ENCODE measurements around the gene CNBP.
A peak's percentile ranks its signal among the peaks of the same experiment; 100 is the strongest.
"Not testable (repeated sequence)": the region's sequence is repeated elsewhere in the genome, so short reads cannot be mapped to it uniquely, and the experiment has no call there.

CNBP gene

DNA sequence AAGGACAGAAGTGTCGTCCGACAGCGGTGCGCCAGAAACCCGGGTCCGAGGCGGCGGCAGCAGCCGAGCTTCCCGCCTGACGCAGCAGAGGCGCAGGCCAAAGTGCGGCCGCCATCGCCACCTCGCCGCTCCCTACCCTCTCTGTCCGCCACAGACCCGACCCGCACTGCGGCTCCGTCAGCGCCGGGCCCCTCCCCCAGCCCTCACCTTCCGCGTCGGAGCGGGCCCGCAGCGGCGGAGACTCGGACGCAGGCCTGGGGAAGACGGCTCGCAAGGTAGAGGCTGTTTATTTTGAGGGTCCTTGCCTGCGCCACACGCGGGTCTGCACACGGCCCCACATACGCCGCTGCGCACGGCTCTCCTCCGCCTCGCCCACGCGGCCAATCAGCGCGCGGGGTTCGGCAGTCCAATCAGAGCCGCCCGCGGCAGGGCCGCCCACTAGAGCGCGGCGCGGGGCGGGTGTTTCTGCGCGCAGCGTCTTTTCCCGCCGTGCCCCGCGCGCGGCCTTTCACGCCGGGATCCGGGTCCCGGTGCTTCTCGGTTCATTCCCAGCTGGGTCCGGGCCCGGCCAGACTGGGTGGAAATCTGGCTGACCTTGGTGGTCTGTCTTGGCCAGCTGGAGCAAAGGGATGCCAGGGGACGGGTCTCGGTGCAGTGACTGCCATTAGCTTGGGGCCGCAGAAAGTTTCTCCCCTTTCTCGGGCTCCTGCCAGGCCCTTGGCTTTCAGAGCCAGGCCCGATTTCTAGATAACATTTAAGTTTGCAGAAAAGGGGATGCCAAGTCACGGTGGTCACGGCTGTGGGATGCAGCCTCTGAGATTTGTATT is at the start of gene CNBP:
CNBP (minus strand) TSS at position 328 of the 827 bp plus-strand sequence. CDS start 12,139 bp downstream, outside the sequence.
- peak; percentile 65 for DNase-seq

DNA sequence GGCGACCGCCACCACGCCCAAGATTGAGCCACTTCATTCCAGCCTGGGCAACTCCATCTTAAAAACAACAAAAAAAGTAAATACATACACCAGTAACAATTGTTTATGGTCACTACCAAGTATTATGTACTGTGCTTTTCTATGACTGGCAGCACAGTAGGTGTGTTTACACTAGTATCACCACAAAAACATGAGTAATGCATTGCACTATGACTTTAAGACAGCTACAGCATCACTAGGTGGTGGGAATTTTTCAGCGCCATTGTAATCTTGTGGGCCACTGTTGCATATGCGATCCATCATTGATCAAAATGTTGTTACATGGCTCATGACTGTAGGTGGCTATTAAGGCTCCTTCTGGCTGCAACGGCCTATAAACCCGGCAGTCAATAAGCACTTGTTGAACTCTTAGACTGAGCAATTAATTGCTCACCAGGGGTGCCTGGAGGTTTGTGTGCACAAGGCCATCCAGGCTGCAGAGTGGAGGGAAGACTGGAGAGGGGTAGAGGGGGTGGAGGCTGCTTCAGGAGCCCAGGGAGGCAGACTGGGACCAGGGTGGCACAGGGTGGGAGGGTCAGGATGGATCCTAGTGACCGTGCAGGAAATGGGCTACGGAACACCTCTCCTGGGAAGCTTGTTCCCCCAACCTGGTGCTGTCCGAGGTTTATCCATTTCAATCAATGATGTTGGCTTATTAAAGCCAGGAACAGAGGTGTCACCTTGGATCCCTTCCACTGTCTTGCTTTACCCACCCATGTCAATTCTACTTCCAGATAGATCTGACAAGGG is 47.8 kb upstream of the CNBP start:
- no peak for DNase-seq

DNA sequence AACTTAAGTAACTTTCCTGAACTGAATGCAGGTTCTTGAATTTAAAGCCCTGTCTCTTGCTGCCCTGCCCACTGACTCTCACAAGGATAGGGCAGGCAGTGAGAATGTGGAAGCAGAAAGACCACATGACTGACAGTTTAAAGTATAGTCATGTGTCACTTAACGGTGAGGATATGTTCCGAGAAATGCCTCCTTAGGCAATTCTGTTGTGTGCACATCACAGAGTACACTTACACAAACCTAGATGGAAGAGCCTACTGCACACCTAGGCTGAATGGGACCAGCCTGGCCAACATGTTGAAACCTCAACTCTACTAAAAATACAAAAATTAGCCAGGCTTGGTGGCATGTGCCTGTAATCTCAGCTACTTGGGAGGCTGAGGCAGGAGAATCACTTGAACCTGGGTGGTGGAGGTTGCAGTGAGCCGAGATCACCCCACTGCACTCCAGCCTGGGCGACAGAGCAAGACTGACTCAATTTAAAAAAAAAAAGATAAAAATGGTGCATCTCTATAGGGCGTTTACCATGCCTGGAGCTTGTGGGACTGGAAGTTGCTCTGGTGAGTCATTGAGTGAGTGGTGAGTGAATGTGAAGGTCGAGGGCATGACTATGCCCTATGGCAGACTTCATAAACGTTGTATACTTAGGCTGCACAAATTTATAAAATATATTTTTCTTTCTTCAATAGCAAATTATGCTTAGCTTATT is 46.8 kb upstream of the CNBP start:
- DNase-seq: peak; percentile 72

DNA sequence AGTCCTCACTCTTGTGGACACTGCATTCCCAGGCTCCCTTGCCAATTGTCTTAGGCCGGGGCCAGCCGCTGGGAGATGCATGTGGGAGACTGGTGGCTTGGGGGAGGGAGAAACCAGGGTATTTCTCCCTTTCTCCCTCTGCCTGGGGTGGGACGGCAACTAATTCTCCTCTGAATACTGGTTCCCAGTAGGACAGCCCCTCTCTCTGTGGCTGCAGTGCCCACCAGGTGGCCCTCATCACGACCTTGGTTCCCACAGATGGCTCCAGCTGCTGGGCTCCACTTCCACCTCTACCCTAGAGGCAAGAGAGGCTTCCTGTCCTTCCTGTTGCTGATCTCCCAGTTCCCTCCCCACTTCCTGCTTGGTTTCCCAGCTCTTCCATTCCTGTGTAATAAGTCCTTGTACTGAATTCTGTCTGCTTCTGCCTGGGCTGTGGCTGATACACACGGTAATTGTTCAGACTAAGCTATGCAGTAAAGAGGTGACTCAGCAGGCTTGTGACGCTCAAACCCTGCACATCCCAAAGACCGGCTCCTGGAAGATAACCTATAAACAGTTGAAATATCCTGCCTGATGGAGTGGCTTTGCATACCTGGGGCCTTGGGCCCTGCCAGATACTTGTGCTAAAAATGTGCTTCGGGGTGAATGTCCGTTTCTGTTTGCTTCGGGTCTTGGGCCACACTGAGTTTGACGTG is 45.3 kb upstream of the CNBP start:
- DNase-seq: no peak

DNA sequence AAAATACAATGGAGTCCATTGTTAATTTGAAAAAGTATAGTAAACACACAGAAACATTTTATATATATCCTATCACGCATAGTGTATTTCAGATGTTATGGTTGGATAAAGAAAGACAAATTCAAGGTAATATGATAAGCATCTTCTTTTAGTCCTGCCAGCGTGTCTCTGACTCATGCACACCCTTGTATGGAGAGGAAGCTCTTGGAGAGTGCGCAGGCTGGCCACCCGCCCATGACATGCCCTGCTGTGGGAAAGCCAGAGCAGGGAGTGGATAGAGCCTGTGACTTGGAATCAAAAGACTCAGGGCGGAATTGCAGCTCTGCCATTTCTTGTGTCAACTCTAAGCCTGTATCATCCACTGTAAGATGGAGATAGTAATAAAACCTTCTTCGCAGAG is 42.7 kb upstream of the CNBP start:
- no peak for DNase-seq

DNA sequence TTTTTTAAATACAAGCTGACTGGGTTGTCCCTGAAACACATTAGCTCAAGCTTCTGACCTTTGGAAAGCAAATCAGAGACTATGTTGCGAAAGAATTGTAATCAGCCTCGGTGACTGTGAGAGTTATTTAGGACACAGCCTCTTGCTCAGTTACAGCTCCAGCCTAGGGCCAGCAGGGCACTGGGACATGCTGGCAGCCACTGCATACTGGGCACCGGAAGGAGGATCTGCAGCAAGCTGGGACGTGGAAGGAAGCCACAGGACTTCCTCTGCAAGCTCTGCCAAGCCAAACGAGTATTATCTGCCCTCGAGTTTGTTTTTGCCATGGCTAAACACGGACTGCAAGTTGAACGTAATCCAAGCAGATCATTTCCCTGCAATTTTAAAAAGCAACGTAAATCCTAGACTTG is 41.3 kb upstream of the CNBP start:
- DNase-seq: no peak

DNA sequence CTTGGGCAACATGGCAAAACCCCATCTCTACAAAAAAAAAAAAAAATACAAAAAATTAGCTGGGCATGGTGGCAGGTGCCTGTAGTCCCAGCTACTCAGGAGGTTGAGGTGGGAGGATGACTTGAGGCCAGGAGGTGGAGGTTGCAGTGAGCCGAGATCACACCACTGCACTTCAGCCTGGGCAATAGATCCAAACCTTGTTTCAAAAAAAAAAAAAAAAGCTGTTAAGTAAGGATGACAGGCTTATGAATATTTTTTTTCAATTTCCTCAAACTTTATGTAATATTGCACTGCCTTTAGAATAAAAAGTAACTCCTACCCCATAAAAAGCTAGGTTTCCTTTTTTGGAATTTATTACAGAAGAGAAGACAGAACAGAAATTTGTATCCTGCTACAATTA is 40.7 kb upstream of the CNBP start:
- not testable (repeated sequence) for DNase-seq

DNA sequence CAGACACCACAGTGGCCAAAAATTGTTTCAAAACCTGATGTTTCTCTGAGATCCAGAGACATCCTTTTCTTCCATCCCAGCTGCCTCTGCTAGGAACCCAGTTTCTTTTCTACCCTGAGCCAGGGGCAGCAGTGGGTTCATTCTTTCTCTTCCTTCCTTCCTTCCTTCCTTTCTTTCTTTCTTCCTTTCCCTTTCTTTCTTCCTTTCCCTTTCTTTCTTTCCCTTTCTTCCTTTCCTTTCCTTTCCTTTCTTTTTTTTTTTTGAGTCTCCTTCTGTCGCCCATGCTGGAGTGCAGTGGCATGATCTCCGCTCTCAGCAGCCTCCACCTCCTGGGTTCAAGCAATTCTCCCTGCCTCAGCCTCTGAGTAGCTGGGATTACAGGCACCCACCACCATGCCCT is 35.0 kb upstream of the CNBP start:
- DNase-seq: no peak

DNA sequence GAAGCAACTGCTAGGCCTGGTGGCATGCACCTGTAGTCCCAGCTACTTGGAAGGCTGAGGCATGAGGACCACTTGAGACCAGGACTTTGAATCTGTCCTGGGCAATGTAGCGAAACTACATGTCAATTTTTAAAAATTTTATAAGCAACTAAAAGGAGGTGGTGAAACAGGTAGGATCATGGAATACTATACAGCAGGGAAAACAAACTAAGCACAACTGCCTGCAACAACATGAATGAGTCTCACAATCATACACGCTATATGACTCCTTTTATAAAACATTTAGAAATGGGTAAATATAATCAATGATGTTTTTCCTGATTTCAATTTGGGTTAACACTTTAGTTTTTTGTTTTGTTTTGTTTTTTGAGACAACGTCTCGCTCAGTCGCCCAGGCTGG is 29.5 kb upstream of the CNBP start:
- no peak for DNase-seq

DNA sequence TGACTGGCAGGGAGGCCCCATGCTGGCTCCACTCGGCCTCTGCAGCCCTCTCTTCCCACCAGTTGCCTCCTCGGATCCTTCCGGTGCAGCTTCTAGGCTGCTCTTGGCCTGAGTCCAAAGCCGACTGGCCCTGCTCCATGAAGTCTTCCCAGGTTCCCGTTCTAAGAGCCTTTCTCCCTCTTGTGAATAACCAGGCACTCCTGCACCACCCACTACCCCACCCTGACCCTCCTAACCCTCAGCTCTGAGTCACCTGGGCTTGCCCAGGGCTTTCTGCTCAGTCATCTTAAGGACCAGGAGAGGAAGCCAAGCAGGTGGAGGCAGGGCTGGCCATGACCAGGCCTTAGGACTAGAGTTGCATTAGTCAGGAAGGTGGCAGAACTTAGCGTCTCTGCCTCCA is 28.1 kb upstream of the CNBP start:
- DNase-seq: no peak

DNA sequence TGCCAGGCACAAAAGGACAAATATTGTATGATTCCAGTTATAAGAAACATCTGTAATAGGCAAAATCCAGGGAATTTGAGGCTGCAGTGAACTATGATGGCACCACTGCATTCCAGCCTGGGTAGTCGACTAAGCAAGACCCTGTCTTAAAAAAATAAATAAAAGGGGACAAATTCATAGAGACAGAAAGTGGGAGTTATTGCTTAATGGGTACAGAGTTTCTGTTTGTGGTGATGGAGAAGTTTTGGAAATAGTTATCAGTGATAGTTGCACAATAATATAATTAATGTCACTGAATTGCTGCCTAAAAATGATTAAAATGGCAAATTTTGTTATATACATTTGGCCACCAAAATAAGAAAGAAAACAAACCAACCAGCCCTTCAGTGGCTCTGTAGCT is 27.6 kb upstream of the CNBP start:
- DNase-seq: no peak

DNA sequence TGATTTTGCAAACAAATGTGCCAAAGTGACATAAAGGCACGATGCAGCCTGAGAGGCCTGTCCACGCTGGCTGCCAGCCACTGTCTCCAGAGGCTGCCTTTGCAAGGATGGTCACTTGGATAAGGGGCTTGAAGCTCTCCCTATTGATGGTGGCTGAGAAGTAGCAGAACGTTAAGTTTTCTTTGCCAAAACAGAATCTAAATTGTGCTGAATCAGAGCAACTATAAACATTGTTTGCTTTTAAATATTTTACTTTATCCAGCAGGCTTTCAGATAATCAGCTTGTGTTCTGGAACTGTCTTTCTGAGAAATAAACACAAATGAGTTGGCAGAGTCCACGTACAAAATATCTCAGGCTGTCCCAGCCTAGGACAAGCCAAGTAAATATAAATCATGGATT is 23.8 kb upstream of the CNBP start:
- DNase-seq: no peak

DNA sequence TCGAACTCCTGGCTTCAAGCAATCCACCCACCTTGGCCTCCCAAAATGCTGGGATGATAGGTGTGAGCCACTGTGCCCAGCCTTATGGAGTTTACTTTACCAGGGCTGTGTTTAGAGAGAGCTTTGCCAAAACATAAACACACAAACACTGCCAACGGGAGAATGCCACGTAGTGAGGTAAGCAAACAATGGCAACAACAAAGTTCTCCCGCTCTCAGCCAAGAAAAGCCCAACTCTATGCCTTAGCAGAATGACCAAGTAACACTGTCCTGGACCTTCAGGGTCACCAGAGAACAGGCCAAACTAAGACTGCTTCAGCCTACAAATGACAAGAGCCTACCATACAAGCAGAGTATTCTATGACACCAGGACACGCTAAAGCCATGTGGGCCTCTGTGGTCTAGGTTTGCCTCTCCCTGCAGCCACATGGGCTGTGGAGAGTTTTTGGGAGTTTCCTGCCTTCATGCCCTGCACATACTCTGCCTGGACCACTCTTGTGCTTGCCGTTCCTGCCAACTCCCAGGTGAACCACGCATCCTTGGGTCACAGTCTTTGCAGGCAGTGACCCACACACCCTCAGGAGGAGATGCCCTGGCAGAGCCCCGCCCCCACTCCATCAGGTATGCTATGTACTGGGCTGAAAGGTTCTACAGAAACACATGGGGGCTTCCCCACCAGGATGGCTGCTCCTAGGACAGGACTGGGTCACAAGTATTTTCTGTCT is 21.6 kb upstream of the CNBP start:
- no peak for DNase-seq

DNA sequence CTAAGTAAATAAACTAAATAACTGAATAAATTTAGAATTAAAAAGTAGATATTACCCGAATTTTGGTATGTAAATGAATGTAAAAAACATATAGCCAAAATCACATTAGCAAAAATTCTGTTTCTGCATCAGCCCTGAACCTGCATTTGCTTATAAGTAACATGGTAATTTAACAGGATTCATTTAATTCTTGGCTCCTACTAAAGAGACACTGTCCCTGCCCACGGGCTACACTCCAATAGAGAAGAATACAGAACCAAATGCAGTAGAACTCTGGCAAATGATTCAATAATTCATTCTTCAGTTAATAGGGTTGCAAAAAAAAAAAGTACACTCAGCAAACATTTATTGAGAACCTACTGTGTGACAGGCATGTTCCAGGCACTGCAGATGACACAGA is 20.8 kb upstream of the CNBP start:
- no peak for DNase-seq

DNA sequence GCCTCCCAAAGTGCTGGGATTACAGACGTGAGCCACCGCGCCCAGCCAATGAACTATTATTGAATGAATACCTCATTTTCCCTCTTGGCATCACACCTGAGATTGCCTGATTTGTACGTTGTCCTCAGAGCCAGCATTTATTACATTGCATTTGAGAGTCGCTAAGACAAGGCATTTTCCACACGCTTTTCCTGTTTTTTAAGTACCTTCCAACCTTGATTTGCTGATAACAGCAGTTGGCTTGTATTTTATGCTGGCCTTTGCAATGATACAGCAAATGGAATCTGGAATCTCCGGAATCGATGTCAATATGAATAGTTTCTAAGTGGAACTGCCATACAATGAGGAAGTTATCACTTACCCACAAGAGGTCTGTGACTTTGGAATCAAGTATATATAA is 15.7 kb upstream of the CNBP start:
- DNase-seq: no peak

DNA sequence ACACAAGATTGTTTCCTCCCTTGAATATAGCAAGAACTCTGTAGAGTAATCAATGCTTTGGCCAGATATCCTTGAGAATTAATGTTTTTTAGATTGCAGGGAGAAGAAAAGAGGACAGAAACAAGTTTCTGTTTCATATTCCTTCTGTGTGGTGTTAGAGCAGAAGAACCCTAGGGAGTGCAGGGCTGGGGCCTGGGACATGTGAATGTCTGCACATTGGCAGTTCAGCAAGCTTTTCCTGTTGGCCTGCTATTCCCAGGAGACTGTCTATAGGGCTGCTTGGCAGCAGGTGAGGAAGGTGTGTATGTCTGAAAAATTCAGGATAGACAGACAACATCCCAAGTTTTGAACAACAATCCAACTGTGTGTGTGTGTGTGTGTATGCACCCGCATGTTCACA is 13.6 kb upstream of the CNBP start:
- no peak for DNase-seq

DNA sequence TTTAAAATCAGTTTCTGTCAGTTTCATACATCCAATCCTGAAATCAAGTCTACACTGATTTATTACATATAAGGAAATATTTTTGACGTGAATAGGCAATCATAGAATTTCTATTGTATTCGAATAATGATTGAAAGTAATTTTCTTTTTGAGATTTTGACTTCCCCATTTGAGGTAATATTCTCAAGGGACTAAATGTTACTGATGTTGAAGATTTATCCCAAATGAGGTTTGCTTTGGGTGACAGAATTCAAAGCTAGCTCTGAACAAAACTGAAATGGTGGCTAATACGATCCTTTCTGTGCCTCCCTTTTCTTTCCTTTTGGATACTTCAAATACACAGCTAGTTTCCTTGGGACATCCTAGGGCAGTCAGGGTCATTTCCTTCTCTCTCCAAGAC is 12.9 kb upstream of the CNBP start:
- no peak for DNase-seq

DNA sequence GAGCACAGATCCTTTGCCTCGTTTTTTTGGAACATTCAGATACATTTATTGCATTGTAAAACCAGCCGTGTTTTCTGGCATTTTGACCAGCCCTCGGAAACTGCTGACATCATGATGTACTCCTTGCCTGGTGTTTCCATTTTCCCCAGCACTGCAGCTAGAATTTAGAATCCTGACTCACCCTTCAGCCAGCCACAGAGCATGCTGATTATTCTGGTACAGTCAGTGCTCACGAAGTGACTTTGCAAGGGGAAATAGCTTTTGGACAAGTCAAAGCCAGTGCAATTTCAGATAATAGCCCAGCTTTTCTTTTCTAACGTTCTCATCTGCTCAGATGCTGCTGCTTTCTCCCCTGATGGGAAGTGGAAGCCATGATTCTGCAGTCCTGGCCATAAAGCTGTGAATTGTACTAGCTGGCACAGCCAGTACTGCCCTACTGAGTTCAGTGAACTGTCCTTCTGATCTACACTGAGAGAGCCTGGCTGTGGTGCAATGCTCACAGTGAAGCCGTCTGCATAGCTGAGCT is 12.1 kb upstream of the CNBP start:
- no peak for DNase-seq

DNA sequence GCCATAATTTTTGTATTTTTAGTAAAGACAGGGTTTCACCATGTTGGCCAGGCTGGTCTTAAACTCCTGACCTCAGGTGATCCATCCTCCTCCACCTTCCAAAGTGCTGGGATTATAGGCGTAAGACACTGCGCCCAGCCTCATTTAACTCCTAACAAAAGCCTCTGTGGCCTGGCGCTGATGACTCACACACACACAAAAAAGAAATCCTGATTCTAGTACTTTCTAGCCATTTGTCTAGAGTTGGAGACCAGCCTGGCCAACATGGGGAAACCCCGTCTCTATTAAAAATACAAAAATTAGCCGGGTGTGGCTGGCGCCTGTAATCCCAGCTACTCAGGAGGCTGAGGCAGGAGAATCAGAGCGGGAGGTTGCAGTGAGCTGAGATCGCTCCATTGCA is 6.1 kb upstream of the CNBP start:
- DNase-seq: not testable (repeated sequence)

DNA sequence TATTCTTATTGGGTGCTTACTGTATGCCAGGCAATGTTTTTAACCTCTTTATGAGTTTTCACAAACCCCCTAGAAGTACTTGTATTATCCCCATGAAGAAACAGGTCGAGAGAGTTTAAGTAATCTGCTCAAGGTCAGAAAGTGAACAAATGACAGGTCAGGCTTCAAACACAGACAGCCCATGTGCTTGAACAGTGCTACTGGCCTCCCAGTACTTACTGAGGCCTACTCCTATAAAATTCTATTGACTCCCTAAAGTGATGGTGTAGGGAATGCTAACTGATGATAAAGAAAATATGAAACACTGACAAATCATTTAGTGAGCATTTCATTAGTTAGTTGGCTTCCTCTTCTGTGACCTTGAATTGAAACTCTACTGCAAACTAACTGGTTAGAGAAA is 4.2 kb upstream of the CNBP start:
- no peak for DNase-seq

DNA sequence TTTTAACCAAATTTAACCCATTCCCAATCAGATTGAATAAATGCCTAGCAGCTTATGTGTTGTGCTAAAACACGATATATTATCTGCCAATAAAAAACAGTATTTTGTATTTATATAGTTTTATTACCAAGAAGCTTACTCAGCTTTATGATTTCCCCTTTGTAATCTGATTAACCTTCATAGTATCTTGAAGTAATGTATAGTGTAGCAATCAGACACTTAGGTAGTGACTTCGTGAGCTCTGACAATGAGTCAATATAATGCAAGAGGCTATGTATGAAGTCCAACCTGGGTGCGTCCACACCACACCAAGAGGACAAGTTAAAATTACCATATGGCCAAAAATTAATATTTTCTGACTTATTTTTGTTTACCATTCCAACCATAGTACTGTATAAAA is 2.1 kb upstream of the CNBP start:
- DNase-seq: no peak
